GM21367 (cell line): ENCODE measurements around the gene IL36RN.

ENCODE experiments used
- ATAC-seq: cut with Tn5 transposase; IDR thresholded peaks from one replicate; pipeline ENCODE4 v1.9.1; 2021; ENCODE audit not compliant: unreplicated experiment

The IL36RN gene

DNA sequence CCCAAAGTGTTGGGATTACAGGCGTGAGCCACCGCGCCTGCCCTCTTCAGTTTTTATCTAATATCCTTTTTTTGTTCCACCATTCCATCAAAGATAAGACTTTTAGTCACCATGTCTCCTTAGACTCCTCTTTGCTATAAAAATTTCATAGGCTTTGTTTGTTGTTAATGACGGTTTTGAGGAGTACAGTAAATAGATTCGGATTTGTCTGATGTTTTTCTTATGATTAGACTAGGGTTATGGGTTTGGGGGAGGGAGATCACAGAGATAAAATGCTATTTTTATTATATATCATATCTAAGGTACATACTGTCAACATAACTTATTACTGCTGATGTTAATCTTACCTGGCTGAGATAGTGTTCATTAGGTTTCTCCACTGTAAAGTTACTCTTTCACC is 12.5 kb upstream of the IL36RN start:
- ATAC-seq: no peak

DNA sequence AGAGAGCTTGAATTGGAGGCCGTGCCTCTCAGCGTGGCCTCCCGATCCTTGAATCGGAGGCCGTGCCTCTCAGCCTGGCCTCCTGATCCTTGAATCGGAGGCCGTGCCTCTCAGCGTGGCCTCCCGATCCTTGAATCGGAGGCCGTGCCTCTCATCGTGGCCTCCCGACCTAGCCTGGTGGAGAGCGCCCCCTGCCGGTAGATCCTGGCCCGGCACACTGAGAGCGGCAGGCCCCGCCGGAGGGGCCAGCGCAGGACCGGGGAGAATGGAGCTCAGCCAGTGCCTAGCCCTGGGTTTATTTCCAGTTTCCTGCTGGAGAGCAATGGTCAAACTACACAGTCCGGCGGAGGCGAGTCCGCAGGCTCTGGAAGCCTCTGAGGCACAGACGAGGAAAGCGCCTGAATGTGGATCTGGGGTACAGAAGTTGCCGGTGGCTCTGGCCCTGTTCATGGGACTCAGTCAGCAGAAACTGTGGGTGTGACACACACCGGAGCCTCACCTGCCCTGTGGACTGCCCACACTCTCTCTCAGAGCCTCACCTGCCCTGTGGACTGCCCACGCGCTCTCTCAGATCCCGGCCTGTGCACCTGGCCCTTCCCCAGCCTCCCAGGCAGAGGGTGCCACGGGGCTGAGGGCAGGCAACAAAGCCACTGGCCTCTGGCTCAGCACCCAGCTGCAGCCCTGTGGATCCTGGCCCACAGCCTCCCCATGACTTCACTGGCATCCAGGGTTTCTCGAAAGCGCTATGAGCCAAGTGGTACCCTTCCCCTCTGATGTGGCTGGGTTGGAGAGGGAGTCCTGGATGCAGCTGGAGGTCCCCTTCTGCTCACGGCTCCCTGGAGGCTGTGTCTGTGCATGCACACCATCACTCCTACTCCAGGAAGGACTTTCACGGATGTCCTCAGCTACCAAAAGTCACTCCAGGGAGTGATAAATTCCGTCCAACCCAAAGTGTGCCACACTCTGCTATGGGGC is 7.8 kb upstream of the IL36RN start:
- ATAC-seq: no peak

DNA sequence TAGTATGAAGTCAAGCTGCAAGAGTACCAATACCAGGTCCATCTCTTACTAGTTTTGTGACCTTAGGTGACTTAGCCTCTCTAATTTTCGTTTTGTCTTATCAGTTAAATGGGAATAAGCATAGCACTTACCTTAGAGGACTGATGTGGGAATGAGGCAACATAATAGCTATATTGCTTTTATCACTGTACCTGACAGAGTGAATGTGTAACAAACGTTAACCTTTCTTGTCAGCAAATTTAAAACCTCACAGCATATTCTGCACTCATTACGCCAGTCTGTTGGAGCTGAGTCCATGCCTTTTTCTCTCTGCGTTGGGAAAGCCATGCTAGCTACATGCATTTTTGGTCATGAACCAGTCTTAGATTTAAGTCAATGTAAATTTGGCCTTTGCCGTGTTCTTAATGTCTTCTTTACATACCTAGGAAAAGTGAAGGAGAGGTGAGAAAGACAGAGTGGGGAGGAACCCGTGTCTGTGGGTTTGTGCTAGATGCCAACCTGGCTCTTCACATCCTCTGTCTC is 6.5 kb upstream of the IL36RN start, which contains the start of gene IL36B:
TSS of gene IL36B (minus strand) at position 472 of the 522 bp plus-strand sequence.
- ATAC-seq: no peak

DNA sequence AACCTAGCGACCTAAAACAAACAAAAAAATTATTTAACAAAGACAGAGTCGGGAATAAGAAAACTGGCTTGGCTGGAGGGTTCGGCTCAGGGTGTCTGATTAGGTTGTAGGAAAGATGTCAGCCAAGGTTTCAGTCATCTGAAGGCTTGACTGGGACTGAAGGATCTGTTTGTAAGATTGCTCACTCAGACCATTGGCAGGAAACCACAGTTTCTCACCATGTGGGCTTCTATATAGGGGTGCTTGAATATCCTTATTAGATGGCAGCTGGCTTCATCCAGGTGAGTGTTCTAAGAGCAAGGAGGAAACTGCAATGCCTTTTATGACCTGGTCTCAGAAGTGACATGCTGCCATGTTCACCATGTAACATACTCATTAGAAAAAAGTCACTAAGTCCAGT is 5.3 kb upstream of the IL36RN start:
- no peak for ATAC-seq

DNA sequence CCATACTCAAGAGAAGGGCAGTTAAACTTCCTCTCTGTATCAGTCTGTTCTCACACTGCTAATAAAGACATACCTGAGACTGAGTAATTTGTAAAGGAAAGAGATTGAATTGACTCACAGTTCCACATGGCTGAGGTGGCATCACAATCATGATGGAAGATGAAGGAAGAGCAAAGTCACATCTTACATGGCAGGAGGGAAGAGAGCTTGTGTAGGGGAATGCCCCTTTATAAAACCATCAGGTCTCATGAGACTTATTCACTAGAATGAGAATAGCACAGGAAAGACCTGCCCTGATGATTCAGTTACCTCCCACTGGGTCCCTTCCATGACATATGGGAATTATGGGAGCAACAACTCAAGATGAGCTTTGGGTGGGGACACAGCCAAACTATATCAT is 4.9 kb upstream of the IL36RN start:
- ATAC-seq: no peak

DNA sequence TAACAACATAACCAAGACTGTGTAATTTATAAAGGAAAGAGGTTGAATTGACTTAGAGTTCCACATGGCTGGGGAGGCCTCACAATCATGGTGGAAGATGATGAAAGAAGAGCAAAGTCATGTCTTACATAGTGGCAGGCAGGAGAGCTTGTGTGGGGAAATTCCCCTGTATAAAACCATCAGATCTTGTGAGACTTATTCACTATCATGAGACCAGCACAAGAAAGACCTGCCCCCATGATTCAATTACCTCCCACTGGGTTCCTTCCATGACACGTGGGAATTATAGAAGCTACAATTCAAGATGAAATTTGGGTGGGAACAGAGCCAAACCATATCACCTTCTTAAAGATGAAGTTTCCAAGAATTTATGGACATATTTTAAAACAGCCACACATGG is 2.5 kb upstream of the IL36RN start:
- no peak for ATAC-seq

DNA sequence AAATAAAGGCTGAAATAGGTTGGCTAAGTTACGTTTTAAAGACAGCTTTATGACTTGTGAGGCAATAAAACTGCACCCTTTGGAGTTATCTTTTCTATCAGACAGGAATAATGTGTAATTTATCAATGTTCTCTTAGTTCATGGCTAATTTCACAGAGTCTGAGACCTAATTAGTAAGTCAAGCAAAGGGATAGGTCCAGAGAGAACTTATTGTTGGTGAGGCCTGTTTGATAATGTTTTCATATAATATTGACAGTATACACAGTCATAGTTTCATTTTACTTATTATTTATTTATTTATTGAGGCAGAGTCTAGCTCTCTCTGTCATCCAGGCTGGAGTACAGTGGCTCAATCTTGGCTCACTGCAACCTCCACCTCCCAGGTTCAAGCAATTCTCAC is 1.9 kb upstream of the IL36RN start:
- ATAC-seq: no peak

DNA sequence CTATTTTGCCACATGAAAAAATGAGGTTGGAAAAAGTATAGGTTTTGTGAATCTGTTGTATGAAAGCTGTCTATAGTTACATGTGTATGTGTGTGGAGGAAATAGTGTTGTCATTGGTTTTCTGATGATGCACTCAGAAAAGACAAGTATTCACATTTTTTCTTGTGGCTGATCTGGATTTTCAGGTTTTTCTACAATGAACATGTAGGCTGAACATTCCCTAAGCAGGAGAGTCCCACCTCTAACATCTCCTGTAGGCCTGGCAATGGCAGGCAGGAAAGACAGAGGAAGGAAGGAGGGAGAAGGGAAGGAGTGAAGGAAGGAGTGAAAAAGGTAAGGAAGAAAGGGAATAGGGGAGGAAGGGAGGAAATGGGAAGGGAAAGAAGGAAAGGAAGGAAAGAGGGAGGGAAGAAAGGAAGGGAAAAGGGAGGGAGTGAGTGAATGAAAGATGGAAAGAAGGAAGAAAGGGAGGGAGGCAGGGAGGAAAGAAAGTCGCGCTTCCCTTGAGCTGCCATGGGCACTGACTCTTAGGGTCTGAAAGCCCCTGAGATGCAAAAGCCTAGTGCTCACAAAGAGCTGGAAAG is 495 bp upstream of the IL36RN start:
- ATAC-seq: no peak

DNA sequence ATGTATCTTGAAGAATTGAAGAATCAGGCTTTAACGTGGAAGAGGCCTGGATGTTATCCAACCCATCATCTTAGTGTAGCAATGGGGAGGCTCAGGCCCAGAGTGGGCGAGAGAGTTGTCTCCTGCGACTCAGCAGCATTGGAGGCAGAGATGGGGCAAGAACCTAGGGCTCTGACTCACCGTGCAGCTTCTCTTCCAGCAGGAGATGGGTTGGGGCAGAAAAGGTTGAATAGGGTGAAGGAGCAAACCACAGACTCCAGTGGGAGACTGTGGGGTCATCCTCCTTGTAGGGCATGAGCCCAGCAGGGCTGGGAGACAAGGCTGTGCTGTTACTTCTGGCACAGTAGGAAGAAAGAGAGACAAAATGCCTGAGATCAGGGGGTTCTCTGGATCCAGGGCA is 1.4 kb downstream of the IL36RN start:
- ATAC-seq: no peak

DNA sequence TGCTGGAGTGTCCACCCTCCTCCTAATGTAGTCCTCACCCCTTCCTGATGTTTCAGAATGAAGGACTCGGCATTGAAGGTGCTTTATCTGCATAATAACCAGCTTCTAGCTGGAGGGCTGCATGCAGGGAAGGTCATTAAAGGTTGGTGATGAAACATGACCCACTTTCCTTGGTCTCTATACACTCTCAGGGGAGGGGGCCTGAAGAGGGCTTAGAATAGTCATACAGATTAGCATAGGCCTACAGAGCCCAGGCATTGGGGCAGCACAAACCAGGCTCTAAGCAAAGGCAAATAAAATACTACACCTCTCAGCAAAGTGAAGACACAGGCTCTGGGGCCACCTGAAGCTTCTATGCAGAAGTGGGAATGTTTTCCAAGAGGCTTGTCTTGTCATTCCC is 1.8 kb downstream of the IL36RN start:
- ATAC-seq: no peak

DNA sequence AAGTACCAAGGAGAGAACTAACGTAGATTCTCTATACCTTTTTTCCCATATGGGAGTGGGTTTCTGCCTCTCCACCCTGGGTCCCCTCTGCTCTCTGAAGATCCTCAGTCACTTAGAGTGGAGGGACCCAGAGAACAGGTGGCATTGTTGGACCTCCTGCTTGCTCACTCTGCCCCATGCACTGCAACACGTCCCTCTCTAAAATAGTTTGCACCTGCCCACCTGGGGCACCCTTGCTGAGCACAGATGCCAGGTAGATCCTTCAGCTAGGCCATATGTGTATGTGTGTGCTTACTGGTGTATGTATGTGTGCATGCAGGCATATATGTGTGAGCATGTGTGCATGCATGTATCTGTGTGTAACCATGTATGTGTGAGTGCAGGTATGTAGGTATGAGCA is 2.2 kb downstream of the IL36RN start:
- no peak for ATAC-seq

DNA sequence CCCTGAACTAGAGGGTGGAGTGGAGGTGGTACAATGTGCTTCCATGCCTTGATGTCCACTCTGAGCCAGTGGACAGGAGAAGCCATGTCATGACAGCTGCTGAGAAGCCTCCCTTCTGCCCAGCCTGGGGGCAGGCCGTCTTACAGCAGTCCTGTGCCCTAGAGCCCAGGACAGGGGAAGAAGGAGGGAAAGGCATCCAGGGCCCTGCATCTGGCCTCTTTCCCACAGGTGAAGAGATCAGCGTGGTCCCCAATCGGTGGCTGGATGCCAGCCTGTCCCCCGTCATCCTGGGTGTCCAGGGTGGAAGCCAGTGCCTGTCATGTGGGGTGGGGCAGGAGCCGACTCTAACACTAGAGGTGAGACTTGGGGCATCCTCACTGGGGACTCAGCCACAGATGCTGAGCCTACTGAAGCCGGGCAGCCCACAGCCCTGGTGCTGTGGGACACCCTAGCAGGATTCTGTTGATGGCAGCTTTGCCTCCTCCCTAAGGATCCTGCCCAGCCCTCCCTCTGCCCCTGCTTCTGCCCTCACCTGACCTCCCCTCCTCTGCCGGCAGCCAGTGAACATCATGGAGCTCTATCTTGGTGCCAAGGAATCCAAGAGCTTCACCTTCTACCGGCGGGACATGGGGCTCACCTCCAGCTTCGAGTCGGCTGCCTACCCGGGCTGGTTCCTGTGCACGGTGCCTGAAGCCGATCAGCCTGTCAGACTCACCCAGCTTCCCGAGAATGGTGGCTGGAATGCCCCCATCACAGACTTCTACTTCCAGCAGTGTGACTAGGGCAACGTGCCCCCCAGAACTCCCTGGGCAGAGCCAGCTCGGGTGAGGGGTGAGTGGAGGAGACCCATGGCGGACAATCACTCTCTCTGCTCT is 3.1 kb downstream of the IL36RN start:
- ATAC-seq: no peak

DNA sequence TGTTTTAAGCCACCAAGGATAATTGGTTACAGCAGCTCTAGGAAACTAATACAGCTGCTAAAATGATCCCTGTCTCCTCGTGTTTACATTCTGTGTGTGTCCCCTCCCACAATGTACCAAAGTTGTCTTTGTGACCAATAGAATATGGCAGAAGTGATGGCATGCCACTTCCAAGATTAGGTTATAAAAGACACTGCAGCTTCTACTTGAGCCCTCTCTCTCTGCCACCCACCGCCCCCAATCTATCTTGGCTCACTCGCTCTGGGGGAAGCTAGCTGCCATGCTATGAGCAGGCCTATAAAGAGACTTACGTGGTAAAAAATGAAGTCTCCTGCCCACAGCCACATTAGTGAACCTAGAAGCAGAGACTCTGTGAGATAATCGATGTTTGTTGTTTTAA is 5.3 kb downstream of the IL36RN start:
- no peak for ATAC-seq

DNA sequence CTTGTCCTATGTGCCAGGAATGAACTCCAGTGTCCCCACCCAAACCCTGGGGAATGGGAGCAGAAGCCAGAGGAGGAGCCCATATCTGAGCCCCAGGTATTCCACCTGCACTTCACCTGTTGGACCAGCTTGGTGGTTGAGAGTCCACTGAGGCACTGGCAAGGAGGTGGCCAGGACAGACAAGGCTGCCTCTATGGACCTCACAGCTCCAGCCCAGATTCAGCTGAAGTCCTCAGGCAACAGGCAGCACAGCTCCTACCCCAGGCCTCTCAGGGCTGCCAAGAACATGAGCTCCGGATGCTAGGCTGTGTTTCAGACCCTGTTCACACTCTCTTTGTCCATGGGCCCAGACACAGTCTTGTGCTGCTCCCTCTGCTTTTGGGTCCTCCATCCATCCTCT is 5.9 kb downstream of the IL36RN start:
- ATAC-seq: no peak

DNA sequence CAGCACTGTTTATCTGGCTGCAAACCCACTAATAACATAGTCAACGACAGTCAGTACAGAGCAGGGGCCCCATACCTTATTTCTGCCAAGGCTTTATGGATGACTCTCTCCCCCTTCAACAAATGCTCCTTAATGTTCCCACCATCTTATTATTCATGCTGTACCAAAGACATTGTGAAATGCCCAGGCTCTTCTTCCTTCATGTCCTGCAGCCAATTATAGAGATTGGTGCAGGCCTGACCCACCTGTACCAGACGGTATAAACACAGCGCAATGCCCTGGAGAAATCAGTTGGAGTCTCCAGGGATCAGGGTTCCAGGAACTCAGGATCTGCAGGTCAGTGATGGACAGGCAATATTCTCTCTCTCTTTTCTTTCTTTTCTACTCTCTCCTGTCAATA is 8.7 kb downstream of the IL36RN start, which contains the start of gene IL1F10:
TSS of gene IL1F10 (plus strand) at position 290 of the 400 bp plus-strand sequence. CDS start 4,769 bp downstream, outside the sequence.
- ATAC-seq: no peak

DNA sequence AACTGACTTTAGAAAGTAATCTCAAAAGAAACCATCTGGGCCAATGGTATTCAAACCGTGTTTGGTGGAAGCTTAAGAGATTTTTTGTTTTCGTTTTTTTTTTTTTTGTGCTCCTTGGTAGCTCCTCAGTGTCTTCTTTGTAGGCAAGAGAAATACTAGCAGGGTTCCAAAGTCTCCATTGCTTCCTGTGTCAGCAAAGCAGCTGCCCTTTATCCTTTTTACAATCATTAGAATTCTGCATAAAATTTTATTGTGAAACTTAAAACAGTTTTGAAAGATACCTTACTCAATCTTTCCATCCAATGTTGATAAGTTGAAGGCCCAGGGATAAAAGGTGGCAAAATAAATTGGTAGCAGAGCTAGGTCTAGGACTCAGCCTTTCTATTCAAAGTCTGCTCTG is 9.3 kb downstream of the IL36RN start:
- no peak for ATAC-seq

DNA sequence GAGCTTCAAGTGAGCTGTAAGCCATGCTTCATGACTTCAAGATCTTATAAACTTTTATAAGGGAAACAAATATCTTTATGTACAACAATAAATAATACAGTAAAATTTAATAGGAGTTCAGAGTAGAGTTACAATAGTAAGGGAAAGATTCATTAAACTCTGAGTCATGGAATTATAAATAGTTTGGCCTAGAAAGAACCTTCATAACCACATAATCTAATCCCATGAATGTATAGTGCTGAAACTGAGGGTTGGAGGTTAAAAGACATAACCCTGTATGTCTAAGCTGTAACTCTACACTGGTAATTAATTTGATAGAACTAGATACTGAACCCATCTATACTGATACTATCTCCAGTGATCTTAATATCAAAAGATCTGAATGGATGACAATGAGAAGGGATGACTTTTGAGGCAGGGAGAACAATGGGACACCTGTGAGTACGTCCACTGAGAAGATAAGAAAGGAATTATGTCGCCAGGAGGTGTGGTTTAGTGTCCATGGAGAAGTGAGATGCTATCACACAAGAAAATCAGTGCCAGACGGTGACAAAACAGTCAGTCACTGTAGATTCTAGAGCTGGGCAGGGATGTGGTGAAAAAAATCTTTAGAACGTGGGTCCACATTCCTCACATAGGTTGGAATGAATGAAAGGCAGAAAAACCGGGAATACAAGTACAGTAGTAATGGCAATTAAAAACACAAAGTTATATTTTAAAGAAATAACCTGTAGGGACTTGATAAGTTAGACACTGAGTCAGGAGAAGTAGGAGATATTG is 9.9 kb downstream of the IL36RN start:
- no peak for ATAC-seq

DNA sequence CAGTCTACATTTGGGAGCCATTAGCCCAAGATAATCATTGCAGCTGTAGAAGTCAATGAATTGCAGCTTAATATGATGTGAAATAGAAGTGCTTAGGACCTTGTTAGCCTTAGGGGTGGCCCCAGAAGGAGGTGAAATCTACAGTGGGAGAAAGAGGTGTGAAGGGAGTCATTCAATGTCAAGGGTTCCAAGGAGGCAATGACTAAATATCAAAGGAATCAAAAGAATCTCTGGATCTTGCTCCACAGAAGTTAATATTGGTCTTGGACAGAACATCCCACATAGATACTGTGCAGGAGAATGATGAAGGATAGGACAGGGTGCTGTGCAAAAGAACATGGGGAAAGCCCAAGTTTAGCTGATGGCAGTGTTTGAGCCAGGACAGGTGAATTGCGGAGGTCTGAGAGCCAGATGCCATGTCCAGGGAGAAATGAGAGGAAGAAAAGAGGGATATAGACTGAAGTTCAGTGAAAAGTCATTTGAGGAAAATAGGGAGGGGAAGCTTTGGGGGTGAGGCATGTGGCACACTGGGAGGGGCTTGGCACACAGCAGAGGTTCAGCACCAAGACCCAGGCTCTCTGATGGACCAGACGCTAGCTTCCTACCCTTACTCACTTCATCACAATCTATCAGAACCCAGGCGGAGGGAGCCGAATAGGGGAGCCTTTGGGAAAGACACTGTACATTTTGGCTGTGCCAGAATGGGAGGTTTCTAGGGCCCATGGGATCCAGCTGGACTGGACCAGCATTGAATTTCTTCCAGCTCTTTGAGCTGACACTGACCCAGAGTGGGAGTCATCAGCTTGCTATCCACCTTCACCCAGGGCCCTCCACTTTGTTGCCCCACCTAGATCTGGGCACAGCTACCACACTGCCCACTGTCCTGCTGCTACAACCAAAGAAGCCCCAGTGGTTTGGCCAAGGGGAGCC is 10.9 kb downstream of the IL36RN start:
- no peak for ATAC-seq

DNA sequence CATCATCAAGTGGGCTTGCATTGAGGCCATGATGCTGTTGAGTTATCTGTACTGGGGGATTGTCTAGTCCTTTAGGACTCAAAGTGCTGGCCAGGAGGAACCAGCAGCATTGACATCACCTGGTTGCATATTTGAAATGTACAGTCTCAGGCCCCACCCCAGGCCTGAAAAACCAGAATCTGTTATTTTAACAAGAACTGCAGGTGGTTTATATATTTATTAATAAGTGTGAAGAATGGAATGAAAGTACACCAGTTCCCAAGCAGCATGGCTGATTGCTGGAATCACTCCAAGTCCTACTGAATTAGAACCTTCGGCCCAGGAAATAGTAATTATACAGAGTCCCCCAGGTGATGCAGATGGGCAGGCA is 11.6 kb downstream of the IL36RN start:
- ATAC-seq: no peak
